H1 (cell line): ENCODE measurements around the gene TMED10. TPM values are rescaled to one million over a fixed set of nuclear protein-coding genes. Genes with fewer than 3 reads are reported as not detected.

Experiments
- POLR2AphosphoS5 ChIP-seq: IDR thresholded peaks from 2 replicates; pipeline ENCODE4 v1.6.1; 2011; ENCODE audit warnings: low read depth, low read length
- RFX5 ChIP-seq: IDR thresholded peaks from 2 replicates; pipeline ENCODE4 v1.6.1; 2011; ENCODE audit warnings: low read depth, low read length, improper control_type of control experiment, borderline replicate concordance
- RXRA ChIP-seq: IDR thresholded peaks from 2 replicates; pipeline ENCODE4 v1.6.1; 2011; ENCODE audit warnings: low read depth, mild to moderate bottlenecking, low read length, moderate library complexity; ENCODE audit not compliant: insufficient read depth
- TBP ChIP-seq: IDR thresholded peaks from 2 replicates; pipeline ENCODE4 v1.6.1; 2011; ENCODE audit warnings: low read depth, low read length, improper control_type of control experiment
- polyA plus RNA-seq, 7 experiments: library from polyadenylated mRNA; depleted of rRNA in 3 of 7; stranded (reverse) in 5 of 7; unstranded in 2 of 7; fragments of >200 nt in 5 of 7; fragments of 200-250 nt in 2 of 7; gene quantifications; 1 replicate in 5 of 7; 2 replicates in 1 of 7; 4 replicates in 1 of 7; pipeline versions ENCODE4 v1.2.1 to v1.2.3, GENCODE V29; 2011 to 2013; ENCODE audit warnings: missing spikeins in 2 of 7, mixed read lengths in 2 of 7
- total RNA-seq: library from RNA; stranded (reverse); fragmentation: NEBNext Ultra II Directional; extraction: Animal tissue kit (Norgen Biotek cat#: 25700); gene quantifications from 2 replicates; pipeline ENCODE4 v1.2.1, GENCODE V29; 2021
- TF ChIP-seq, protein P1 (sequence below): IDR thresholded peaks from 2 replicates; pipeline ENCODE4 v1.6.1; 2012; ENCODE audit warnings: low read length, inconsistent platforms

TMED10 gene
- total and polyA plus RNA-seq, 2 of the 8 experiments (the other 6 are each of a cell fraction or from before 2014, with no cell fraction given) = 218 to 250 TPM

DNA sequence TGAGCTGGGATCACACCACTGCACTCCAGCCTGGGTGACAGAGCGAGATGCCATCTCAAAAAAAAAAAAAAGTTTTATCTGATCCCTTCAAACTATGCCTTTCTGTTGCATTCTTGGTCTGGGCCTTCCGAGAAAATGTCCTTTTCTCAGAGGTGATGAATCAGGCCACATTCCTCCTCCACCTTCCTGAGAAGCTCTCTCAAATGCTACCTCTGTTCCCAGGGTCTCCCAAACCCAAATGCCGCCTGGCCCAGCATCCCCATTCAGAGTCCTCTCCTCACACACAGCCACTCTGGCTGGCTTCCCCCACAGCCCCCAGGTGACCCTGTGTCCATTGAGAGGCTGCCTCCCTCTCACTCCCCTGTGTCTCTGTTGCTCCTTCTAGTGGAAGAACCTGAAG lies 19.7 kb upstream of the TMED10 start (continued):
- TF ChIP-seq, protein P1, sequence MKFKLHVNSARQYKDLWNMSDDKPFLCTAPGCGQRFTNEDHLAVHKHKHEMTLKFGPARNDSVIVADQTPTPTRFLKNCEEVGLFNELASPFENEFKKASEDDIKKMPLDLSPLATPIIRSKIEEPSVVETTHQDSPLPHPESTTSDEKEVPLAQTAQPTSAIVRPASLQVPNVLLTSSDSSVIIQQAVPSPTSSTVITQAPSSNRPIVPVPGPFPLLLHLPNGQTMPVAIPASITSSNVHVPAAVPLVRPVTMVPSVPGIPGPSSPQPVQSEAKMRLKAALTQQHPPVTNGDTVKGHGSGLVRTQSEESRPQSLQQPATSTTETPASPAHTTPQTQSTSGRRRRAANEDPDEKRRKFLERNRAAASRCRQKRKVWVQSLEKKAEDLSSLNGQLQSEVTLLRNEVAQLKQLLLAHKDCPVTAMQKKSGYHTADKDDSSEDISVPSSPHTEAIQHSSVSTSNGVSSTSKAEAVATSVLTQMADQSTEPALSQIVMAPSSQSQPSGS = no peak
- TF ChIP-seq POLR2AphosphoS5 = no peak
- TF ChIP-seq TBP = no peak
- TF ChIP-seq RXRA = no peak
- TF ChIP-seq RFX5 = no peak
